Central memory CD8-positive, alpha-beta T cell (primary cell): Measurements from ENCODE around the gene ELN.
"Not testable (repeated sequence)": the region's sequence is repeated elsewhere in the genome, so short reads cannot be mapped to it uniquely, and the experiment has no call there.

Source experiments
- ATAC-seq: fragments of 150-1000 bp; cut with Tn5 transposase; replicated peaks from 2 replicates; pipeline ENCODE4 v1.10.0; 2022; ENCODE audit warnings: mild to moderate bottlenecking, moderate FRiP score, moderate number of reproducible peaks; ENCODE audit not compliant: poor library complexity, severe bottlenecking; ENCODE audit errors: extremely low read depth
- DNase-seq, 2 donors: peaks; one replicate each; pipeline ENCODE4 v3.0.0; 2021; ENCODE audit warnings: low spot score in 2 of 2
- H3K27ac Mint-ChIP-seq: one replicate; pipeline ENCODE4 v1.8.0; 2022; ENCODE audit warnings: low read depth, mild to moderate bottlenecking, moderate library complexity, mixed read lengths
- H3K27me3 Mint-ChIP-seq: one replicate; pipeline ENCODE4 v1.8.0; 2022; ENCODE audit warnings: mixed read lengths
- H3K36me3 Mint-ChIP-seq: one replicate; pipeline ENCODE4 v1.8.0; 2022; ENCODE audit warnings: mild to moderate bottlenecking, moderate library complexity, mixed read lengths; ENCODE audit not compliant: insufficient read depth
- H3K4me1 Mint-ChIP-seq: one replicate; pipeline ENCODE4 v1.8.0; 2022; ENCODE audit warnings: mixed read lengths
- H3K4me3 Mint-ChIP-seq: one replicate; pipeline ENCODE4 v1.8.0; 2022; ENCODE audit warnings: mild to moderate bottlenecking, moderate library complexity, mixed read lengths
- H3K9me3 Mint-ChIP-seq: one replicate; pipeline ENCODE4 v1.8.0; 2022; ENCODE audit warnings: mixed read lengths

The ELN gene

GRCh38 chr7:74006451-74007241 is 21.3 kb upstream of the ELN start:
- Mint-ChIP-seq H3K27ac (no peak overlapping the region), H3K9me3 (no peaks in the 10 kb centered on the region), H3K36me3 (no peaks in the 10 kb centered on the region), H3K4me3 (no peak overlapping the region), H3K27me3 (peaks cover 10% of the 10 kb centered on the region), H3K4me1 (peaks cover 7% of the 10 kb centered on the region)
- ATAC-seq (no peak), DNase-seq (no peak)

- Mint-ChIP-seq H3K27ac (no peak overlapping the region), H3K36me3 (no peaks in the 10 kb centered on the region), H3K9me3 (no peaks in the 10 kb centered on the region), H3K27me3 (peaks cover 10% of the 10 kb centered on the region), H3K4me1 (peaks cover 7% of the 10 kb centered on the region), H3K4me3 (no peak overlapping the region)
- DNase-seq (no peak), ATAC-seq (no peak)
These were observed 20.8 kb upstream of the ELN start for GRCh38 chr7:74007242-74007567.

- Mint-ChIP-seq H3K4me1 (no peaks in the 10 kb centered on the region), H3K9me3 (no peaks in the 10 kb centered on the region), H3K27ac (no peak overlapping the region), H3K36me3 (no peaks in the 10 kb centered on the region), H3K4me3 (no peak overlapping the region), H3K27me3 (peaks cover 10% of the 10 kb centered on the region)
- ATAC-seq (no peak), DNase-seq (no peak)
These were observed 19.3 kb upstream of the ELN start for GRCh38 chr7:74008687-74009086.

- no peaks in the 10 kb centered on the region for H3K9me3 Mint-ChIP-seq
These were observed 18.3 kb upstream of the ELN start for GRCh38 chr7:74009719-74010118.

GRCh38 chr7:74010407-74010806 is 17.6 kb upstream of the ELN start:
- no peak for DNase-seq

More at GRCh38 chr7:74009719-74010118, 18.3 kb upstream of the ELN start:
- Mint-ChIP-seq H3K4me1 (no peaks in the 10 kb centered on the region), H3K27me3 (peaks cover 10% of the 10 kb centered on the region), H3K4me3 (no peak overlapping the region), H3K27ac (no peak overlapping the region), H3K36me3 (no peaks in the 10 kb centered on the region)
- ATAC-seq (no peak), DNase-seq (no peak)

DNA sequence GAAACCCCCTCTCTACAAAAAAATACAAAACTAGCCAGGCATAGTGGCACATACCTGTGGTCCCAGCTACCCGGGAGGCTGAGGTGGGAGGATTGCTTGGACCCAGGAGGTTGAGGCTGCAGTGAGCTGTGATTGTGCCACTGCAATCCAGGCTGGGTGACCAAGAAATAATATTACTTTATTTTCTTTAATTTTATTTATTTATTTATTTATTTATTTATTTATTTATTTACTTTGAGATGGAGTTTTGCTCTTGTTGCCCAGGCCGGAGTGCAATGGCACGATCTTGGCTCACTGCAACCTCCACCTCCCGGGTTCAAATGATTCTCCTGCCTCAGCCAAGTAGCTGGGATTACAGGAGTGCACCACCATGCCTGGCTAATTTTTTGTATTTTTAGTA is 16.6 kb upstream of the ELN start:
- H3K9me3 Mint-ChIP-seq, DNase-seq, H3K27ac Mint-ChIP-seq, H3K27me3 Mint-ChIP-seq, H3K4me3 Mint-ChIP-seq, ATAC-seq, H3K36me3 Mint-ChIP-seq, H3K4me1 Mint-ChIP-seq: not testable (repeated sequence)

More at GRCh38 chr7:74010407-74010806, 17.6 kb upstream of the ELN start:
- ATAC-seq: no peak
- Mint-ChIP-seq H3K27me3 (peaks cover 10% of the 10 kb centered on the region), H3K9me3 (no peaks in the 10 kb centered on the region), H3K4me1 (no peaks in the 10 kb centered on the region), H3K36me3 (no peaks in the 10 kb centered on the region), H3K27ac (no peak overlapping the region), H3K4me3 (no peak overlapping the region)

- Mint-ChIP-seq H3K36me3 (no peaks in the 10 kb centered on the region), H3K4me3 (no peak overlapping the region), H3K27me3 (peaks cover 15% of the 10 kb centered on the region), H3K27ac (no peak overlapping the region), H3K4me1 (no peaks in the 10 kb centered on the region), H3K9me3 (no peaks in the 10 kb centered on the region)
- DNase-seq (no peak), ATAC-seq (no peak)
These were observed 15.1 kb upstream of the ELN start for GRCh38 chr7:74012842-74013249.

DNA sequence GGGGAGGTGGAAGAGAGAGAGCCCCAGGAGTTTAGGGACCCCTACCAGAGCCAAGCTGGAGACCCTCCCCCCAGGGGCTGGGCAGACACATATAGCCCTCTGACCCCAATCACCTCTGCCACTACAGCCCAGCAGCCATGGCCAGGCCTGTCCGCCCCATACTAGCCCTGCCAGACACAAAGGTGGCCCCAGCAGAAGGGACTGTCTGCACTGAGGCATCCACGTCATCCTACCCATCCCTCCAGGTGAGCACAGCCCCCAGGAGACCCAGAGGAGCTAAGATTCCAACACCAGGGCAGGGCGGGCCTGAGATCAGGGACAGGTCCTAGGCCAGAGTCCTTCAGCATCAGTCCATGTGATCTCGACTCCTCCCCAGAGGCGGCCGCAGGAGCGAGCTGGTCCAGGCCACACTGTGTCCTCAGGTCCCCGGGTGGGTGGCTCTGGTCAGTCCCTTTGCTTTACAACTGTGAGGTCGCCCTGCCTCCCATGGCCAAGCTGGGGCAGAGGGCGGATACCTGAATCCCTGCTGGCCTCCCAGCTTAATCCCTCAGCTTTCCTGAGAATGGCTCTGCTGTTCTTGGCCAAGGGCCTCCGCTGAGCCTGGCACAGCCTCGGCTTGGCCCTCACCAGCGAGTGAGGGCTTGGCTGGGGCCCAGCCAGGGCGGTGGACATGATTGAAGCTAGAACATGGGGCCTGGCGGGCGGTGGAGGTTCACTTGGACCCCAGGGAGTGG is 14.3 kb upstream of the ELN start:
- no peaks in the 10 kb centered on the region for H3K9me3 Mint-ChIP-seq
- H3K27me3 Mint-ChIP-seq: peaks cover 24% of the 10 kb centered on the region
- H3K27ac Mint-ChIP-seq: no peak overlapping the region
- DNase-seq: no peak
- ATAC-seq: no peak
- H3K36me3 Mint-ChIP-seq: no peaks in the 10 kb centered on the region
- H3K4me3 Mint-ChIP-seq: no peak overlapping the region
- H3K4me1 Mint-ChIP-seq: no peaks in the 10 kb centered on the region

DNA sequence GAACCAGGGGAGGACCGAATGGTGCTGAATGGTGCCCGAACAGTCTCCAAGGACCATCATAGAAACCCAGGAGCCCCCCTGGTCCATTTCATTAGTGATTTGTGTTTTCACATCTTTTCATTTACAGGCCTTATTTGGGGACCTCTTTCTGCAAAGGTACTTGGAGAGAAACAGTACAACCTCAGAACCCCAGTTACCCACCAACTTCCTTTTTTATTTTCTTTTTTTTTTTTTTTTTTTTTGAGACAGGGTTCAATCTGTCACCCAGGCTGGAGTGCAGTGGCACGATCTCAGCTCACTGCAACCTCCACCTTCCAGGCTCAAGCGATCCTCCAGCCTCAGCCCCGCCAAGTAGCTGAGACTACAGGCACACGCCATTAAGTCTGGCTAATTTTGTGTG is 13.0 kb upstream of the ELN start:
- ATAC-seq (no peak), DNase-seq (no peak)
- Mint-ChIP-seq H3K27me3 (peaks cover 34% of the 10 kb centered on the region), H3K27ac (no peak overlapping the region), H3K4me1 (no peaks in the 10 kb centered on the region), H3K9me3 (no peaks in the 10 kb centered on the region), H3K36me3 (no peaks in the 10 kb centered on the region), H3K4me3 (no peak overlapping the region)

DNA sequence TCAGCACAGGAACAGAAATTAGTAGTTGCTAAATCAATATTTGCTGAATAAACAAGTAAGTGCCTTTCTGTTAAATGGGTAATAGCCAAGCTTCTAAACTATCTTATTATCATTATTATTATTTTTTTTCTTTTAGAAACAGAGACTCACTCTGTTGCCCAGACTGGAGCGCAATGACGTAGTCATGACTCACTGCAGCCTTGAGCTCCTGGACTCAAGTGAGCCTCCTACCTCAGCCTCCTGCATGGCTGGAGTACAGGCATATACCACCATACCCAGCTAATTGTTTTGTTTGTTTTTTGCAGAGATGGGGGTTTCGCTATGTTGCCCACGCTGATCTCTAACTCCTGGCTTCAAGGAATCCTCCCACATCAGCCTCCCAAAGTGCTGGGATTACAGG is 12.3 kb upstream of the ELN start:
- no peak overlapping the region for H3K4me3 Mint-ChIP-seq
- ATAC-seq: no peak
- no peak for DNase-seq
- H3K9me3 Mint-ChIP-seq: no peaks in the 10 kb centered on the region
- no peaks in the 10 kb centered on the region for H3K36me3 Mint-ChIP-seq
- H3K27me3 Mint-ChIP-seq: peaks cover 30% of the 10 kb centered on the region
- no peaks in the 10 kb centered on the region for H3K4me1 Mint-ChIP-seq
- H3K27ac Mint-ChIP-seq: no peak overlapping the region

DNA sequence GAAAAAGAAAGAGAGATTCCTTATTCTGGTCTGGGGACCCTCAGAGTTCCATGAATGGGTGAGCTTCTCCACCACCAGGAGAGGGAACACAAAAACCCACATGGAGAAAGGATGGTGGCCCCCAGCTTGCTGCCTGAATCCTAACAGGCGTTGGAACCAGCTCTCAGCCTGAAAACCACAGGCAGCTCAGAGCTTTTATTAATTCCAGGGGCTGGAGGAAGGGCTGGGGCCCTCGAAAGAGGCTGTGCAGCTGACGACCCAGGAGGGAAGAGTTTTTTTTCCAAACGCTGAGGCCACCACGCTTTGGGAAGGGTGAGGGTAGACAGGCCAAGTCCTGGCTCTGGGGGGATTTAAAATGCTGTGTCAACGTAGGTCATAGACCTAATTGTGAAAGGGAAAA is 10.8 kb upstream of the ELN start:
- Mint-ChIP-seq H3K4me3 (no peak overlapping the region), H3K4me1 (no peaks in the 10 kb centered on the region), H3K9me3 (no peaks in the 10 kb centered on the region), H3K27ac (no peak overlapping the region), H3K36me3 (no peaks in the 10 kb centered on the region), H3K27me3 (peaks cover 26% of the 10 kb centered on the region)
- DNase-seq (no peak), ATAC-seq (no peak)

DNA sequence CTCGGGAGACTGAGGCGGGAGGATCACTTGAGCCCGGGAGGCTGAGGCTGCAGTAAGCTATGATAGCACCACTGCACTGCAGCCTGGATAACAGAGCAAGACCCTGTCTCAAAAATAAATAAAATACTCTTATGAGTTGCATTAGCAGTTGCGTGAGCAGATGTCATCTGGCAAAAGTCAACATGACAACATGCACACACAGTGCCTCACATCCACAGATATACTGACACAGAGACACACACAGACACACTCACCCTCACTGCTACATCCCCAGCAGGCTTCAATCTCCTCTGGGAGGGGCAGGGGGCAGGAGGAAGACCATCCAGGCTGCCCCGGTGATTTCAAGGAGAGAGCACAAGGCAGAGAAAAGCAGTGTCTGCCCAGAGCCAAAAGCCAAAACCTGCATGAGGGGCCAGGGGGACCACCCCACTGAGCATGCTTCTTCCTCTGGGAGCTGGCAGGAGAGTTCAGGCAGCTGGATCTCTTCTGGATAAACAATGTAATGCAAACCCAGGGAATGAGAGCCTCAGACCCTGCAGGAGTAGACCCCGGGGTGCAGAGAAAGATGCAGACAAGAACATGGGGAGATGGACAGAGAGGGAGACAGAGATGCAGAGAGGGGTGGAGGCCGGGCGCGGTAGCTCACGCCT is 9.6 kb upstream of the ELN start:
- no peaks in the 10 kb centered on the region for H3K4me1 Mint-ChIP-seq
- DNase-seq: no peak
- no peak for ATAC-seq
- no peaks in the 10 kb centered on the region for H3K9me3 Mint-ChIP-seq
- no peak overlapping the region for H3K27ac Mint-ChIP-seq
- peaks cover 32% of the 10 kb centered on the region for H3K27me3 Mint-ChIP-seq
- H3K4me3 Mint-ChIP-seq: no peak overlapping the region
- H3K36me3 Mint-ChIP-seq: no peaks in the 10 kb centered on the region

DNA sequence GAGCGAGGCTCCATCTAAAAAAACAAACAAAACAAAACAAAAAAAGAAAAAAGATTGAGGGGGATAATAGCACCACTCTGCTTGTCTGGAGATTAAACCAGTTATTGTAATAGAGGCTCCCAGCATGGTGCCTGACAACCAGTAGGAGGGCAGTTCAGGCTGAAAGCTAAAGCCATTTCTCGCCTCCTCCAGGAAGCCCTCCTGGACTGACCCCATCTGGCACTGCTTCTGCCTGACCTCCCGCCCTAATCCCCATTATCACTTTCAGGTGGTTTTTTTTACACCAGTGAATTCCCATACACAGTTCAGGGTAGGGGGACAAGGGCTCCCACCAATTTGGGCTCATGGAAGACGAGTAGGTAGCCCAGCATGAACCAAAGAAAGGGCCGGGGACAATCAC is 8.8 kb upstream of the ELN start:
- no peak for DNase-seq
- Mint-ChIP-seq H3K9me3 (no peaks in the 10 kb centered on the region), H3K27ac (no peak overlapping the region), H3K4me3 (no peak overlapping the region), H3K4me1 (no peaks in the 10 kb centered on the region), H3K27me3 (peaks cover 39% of the 10 kb centered on the region), H3K36me3 (no peaks in the 10 kb centered on the region)
- no peak for ATAC-seq
